Stimulated activated CD8-positive, alpha-beta memory T cell treated with anti-CD3 and anti-CD28 coated beads, Interleukin-4, amount 100 ng/mL, for 1 hour (primary cell): Measurements from ENCODE around the gene IL1F10.

Experiments used
- DNase-seq, 2 donors: peaks; one replicate each; pipeline ENCODE4 v3.0.0-alpha.2; 2020; ENCODE audit warnings: low read depth in 2 of 2, low spot score in 1 of 2

IL1F10 gene

DNA sequence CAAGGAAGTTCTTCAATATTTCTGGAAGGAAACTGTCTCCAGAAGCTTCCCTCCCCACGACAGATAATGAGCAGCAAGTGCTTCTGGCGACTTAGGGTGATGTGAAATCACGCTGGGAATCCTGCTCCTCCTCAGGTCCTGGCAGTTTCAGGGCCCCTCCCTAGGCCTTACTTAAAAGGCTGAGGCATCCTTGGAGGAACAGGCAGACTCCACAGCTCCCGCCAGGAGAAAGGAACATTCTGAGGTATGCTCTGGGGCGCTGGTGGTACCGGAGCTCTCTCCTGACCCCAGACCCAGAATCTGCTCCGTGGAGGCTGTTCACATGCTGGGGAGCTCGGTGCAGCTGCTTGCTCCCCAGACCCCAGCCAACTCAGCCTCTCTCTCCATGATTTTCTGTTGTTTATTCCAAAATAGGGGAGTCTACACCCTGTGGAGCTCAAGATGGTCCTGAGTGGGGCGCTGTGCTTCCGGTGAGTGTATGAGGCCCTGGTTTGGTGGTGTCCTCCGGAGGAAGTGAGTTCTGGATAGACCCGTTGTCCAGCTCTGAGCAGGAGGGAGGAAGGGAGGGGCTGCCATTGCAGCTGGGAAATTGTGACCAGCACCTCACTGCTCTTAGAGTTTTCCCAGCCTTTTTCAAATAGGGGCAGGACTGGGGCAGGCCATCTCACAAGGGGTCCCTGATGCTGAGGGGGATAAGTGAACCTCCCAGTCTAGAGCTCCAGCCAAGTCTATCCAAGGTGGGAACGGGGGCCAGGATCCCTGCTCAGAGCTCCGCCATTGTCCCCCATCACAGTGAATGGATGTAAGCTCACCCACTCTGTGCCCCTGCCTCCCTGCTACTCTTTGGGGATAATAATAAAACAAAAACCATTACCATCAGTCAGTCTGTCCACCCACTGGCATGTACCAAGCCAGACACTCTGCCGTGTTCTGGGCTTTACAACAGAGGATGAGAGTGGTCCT is 8.5 kb upstream of the IL1F10 start, which contains the start of gene IL36RN:
TSS of gene IL36RN (plus strand) at position 201 of the 963 bp plus-strand sequence. CDS start at position 442, 241 bp downstream.
- DNase-seq, result no peak

- DNase-seq, result no peak
Observed at GRCh38 chr2:113060396-113060795, 7.4 kb upstream of the IL1F10 start.

- DNase-seq, result no peak
Observed at GRCh38 chr2:113060796-113061195, 7.0 kb upstream of the IL1F10 start.

DNA sequence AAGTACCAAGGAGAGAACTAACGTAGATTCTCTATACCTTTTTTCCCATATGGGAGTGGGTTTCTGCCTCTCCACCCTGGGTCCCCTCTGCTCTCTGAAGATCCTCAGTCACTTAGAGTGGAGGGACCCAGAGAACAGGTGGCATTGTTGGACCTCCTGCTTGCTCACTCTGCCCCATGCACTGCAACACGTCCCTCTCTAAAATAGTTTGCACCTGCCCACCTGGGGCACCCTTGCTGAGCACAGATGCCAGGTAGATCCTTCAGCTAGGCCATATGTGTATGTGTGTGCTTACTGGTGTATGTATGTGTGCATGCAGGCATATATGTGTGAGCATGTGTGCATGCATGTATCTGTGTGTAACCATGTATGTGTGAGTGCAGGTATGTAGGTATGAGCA is 6.5 kb upstream of the IL1F10 start:
- DNase-seq, result no peak

DNA sequence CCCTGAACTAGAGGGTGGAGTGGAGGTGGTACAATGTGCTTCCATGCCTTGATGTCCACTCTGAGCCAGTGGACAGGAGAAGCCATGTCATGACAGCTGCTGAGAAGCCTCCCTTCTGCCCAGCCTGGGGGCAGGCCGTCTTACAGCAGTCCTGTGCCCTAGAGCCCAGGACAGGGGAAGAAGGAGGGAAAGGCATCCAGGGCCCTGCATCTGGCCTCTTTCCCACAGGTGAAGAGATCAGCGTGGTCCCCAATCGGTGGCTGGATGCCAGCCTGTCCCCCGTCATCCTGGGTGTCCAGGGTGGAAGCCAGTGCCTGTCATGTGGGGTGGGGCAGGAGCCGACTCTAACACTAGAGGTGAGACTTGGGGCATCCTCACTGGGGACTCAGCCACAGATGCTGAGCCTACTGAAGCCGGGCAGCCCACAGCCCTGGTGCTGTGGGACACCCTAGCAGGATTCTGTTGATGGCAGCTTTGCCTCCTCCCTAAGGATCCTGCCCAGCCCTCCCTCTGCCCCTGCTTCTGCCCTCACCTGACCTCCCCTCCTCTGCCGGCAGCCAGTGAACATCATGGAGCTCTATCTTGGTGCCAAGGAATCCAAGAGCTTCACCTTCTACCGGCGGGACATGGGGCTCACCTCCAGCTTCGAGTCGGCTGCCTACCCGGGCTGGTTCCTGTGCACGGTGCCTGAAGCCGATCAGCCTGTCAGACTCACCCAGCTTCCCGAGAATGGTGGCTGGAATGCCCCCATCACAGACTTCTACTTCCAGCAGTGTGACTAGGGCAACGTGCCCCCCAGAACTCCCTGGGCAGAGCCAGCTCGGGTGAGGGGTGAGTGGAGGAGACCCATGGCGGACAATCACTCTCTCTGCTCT is 5.6 kb upstream of the IL1F10 start:
- DNase-seq, result no peak

DNA sequence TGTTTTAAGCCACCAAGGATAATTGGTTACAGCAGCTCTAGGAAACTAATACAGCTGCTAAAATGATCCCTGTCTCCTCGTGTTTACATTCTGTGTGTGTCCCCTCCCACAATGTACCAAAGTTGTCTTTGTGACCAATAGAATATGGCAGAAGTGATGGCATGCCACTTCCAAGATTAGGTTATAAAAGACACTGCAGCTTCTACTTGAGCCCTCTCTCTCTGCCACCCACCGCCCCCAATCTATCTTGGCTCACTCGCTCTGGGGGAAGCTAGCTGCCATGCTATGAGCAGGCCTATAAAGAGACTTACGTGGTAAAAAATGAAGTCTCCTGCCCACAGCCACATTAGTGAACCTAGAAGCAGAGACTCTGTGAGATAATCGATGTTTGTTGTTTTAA is 3.5 kb upstream of the IL1F10 start:
- no peak for DNase-seq

DNA sequence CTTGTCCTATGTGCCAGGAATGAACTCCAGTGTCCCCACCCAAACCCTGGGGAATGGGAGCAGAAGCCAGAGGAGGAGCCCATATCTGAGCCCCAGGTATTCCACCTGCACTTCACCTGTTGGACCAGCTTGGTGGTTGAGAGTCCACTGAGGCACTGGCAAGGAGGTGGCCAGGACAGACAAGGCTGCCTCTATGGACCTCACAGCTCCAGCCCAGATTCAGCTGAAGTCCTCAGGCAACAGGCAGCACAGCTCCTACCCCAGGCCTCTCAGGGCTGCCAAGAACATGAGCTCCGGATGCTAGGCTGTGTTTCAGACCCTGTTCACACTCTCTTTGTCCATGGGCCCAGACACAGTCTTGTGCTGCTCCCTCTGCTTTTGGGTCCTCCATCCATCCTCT is 2.9 kb upstream of the IL1F10 start:
- DNase-seq, result no peak

DNA sequence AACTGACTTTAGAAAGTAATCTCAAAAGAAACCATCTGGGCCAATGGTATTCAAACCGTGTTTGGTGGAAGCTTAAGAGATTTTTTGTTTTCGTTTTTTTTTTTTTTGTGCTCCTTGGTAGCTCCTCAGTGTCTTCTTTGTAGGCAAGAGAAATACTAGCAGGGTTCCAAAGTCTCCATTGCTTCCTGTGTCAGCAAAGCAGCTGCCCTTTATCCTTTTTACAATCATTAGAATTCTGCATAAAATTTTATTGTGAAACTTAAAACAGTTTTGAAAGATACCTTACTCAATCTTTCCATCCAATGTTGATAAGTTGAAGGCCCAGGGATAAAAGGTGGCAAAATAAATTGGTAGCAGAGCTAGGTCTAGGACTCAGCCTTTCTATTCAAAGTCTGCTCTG is 479 bp downstream of the IL1F10 start:
- DNase-seq, result no peak

- no peak for DNase-seq
Observed at GRCh38 chr2:113068706-113069485, 1.1 kb downstream of the IL1F10 start.

GRCh38 chr2:113069676-113070605 is 2.2 kb downstream of the IL1F10 start:
- no peak for DNase-seq

DNA sequence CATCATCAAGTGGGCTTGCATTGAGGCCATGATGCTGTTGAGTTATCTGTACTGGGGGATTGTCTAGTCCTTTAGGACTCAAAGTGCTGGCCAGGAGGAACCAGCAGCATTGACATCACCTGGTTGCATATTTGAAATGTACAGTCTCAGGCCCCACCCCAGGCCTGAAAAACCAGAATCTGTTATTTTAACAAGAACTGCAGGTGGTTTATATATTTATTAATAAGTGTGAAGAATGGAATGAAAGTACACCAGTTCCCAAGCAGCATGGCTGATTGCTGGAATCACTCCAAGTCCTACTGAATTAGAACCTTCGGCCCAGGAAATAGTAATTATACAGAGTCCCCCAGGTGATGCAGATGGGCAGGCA is 2.8 kb downstream of the IL1F10 start:
- no peak for DNase-seq

DNA sequence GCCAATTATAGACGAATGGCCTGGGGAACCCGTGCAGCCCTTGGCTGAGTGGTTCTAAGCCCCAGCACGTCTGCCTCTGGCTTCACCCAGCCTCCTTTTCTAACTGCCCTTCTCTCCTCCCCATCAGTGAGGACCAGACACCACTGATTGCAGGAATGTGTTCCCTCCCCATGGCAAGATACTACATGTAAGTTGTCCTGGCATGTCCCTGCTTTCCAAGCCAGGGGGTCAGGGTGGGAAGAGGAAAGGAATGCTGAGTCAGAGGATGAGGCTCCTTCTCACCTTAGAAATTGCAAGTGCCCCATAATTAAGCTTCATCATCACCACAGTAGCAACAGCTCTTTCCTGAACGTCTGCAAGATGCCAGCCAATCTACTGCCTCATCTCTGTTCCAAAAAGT is 4.8 kb downstream of the IL1F10 start:
- DNase-seq, result no peak

- no peak for DNase-seq
Observed at GRCh38 chr2:113073325-113073834, 5.6 kb downstream of the IL1F10 start.

- DNase-seq, result no peak
Observed at GRCh38 chr2:113075030-113075429, 7.3 kb downstream of the IL1F10 start.

GRCh38 chr2:113075600-113075999 is 7.8 kb downstream of the IL1F10 start:
- no peak for DNase-seq

DNA sequence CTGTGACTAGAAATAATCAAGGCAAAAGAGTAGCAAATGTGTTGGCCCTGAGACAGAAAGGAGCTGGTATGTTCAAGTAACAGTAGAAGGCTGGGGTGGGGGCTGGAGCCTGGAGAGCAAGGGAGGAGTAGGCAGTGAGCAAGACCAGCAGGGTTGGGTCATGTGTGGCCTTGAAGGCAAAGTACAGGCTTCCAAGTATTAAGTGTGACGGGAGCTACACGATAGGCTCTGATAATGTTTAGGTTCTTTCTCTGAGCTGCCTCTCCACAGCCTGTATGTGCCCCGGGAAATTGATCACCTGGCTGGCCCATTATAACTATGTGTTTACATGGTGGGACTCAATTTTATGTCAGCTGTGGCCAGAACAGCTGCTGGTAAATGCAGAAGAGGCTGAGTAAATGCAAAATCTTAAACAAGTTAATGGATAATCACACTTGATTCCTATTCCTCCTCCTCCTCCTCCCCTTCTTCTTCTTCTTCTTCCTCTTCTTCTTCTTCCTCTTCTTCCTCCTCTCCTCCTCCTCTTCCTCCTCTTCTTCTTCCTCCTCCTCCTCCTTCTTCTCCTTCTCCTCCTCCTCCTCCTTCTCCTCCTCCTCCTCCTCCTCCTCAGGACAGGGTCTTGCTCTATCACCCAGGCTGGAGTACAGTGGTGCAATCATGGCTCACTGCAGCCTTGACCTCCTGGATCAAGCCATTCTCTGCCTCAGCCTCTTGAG is 9.3 kb downstream of the IL1F10 start:
- no peak for DNase-seq

GRCh38 chr2:113077921-113078320 is 10.2 kb downstream of the IL1F10 start:
- no peak for DNase-seq

DNA sequence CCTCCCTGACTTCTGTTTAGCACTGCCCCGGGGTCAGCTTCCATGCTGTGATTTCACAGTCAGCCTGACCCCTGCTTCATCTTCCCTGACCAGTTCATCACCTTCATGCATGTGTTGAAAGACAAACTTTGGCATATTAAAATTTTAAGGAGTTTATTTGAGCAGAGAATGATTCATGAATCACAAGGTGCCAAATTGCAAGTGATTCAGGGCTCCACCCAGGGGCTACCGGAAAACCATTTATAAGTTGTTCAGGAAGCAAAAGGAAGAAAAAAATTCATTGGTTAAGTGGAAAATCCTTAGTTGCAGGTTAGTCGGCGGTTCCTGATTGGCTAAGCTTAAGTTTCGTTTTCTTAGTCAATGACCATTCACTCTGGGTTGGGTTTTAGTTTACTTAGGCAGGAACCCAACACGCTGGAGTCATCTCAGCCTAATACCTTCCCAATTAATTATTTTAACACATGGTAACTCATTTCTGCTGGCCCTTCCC is 10.6 kb downstream of the IL1F10 start:
- DNase-seq, result no peak

- no peak for DNase-seq
Observed at GRCh38 chr2:113079131-113079530, 11.4 kb downstream of the IL1F10 start.
